Neural cell (in vitro differentiated cells): ENCODE data around the gene CYP4F22.

Experiments
- CTCF ChIP-seq: fragments of 450-650 bp; IDR thresholded peaks from 2 replicates; pipeline ENCODE4 v1.5.1; 2014; ENCODE audit warnings: antibody characterized with exemption, mild to moderate bottlenecking, moderate library complexity; ENCODE audit not compliant: poor library complexity, severe bottlenecking
- EP300 ChIP-seq: fragments of 450-650 bp; conservative IDR thresholded peaks from 2 replicates; pipeline ENCODE4 v1.6.1; 2014; ENCODE audit warnings: antibody characterized with exemption, mild to moderate bottlenecking, moderate library complexity; ENCODE audit not compliant: poor library complexity, severe bottlenecking
- EZH2 ChIP-seq: fragments of 200-600, 300-800 bp; shearing (Covaris generic), sonication (generic); IDR thresholded peaks from 2 replicates; pipeline ENCODE4 v1.6.1; 2014; ENCODE audit warnings: antibody characterized with exemption, low read length, borderline replicate concordance, mild to moderate bottlenecking; ENCODE audit not compliant: insufficient read depth, poor library complexity, severe bottlenecking
- MXI1 ChIP-seq: fragments of 450-650 bp; conservative IDR thresholded peaks from 2 replicates; pipeline ENCODE4 v1.6.1; 2014; ENCODE audit warnings: antibody characterized with exemption, mild to moderate bottlenecking; ENCODE audit not compliant: poor library complexity, severe bottlenecking
- POLR2AphosphoS5 ChIP-seq: IDR thresholded peaks from 2 replicates; pipeline ENCODE4 v1.6.1; 2012
- TF ChIP-seq, protein P1 (sequence below): IDR thresholded peaks from 2 replicates; pipeline ENCODE4 v1.6.1; 2012; ENCODE audit warnings: borderline replicate concordance

GRCh38 chr19:15476325-15476724, 32.0 kb upstream of the CYP4F22 start:
- TF ChIP-seq POLR2AphosphoS5 (no peak), EP300 (no peak), MXI1 (no peak), EZH2 (no peak), CTCF (no peak)
- TF ChIP-seq, protein P1, sequence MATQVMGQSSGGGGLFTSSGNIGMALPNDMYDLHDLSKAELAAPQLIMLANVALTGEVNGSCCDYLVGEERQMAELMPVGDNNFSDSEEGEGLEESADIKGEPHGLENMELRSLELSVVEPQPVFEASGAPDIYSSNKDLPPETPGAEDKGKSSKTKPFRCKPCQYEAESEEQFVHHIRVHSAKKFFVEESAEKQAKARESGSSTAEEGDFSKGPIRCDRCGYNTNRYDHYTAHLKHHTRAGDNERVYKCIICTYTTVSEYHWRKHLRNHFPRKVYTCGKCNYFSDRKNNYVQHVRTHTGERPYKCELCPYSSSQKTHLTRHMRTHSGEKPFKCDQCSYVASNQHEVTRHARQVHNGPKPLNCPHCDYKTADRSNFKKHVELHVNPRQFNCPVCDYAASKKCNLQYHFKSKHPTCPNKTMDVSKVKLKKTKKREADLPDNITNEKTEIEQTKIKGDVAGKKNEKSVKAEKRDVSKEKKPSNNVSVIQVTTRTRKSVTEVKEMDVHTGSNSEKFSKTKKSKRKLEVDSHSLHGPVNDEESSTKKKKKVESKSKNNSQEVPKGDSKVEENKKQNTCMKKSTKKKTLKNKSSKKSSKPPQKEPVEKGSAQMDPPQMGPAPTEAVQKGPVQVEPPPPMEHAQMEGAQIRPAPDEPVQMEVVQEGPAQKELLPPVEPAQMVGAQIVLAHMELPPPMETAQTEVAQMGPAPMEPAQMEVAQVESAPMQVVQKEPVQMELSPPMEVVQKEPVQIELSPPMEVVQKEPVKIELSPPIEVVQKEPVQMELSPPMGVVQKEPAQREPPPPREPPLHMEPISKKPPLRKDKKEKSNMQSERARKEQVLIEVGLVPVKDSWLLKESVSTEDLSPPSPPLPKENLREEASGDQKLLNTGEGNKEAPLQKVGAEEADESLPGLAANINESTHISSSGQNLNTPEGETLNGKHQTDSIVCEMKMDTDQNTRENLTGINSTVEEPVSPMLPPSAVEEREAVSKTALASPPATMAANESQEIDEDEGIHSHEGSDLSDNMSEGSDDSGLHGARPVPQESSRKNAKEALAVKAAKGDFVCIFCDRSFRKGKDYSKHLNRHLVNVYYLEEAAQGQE, result no peak
